Esophagus muscularis mucosa (tissue), 4 donors: Measurements from ENCODE around the gene FHL1. TPM values are rescaled to one million over a fixed set of nuclear protein-coding genes. Genes with fewer than 3 reads are reported as not detected.

ENCODE experiments used
- DNase-seq: peaks from one replicate; pipeline ENCODE4 v3.0.0-alpha.2; 2017; ENCODE audit errors: extremely low spot score
- H3K27ac ChIP-seq, 4 donors: fragments of 200-600 bp; sonication (generic); replicated peaks in 1 of 4; 1 replicate in 3 of 4; 2 replicates in 1 of 4; pipeline ENCODE4 v1.5.1; 2016 to 2019; ENCODE audit warnings: mild to moderate bottlenecking in 1 of 4
- H3K27me3 ChIP-seq, 4 donors: fragments of 200-600 bp; sonication (generic); one replicate each; pipeline versions ENCODE4 v1.5.1 to v1.6.0; 2016 to 2019
- H3K36me3 ChIP-seq, 4 donors: fragments of 200-600 bp; sonication (generic); one replicate each; pipeline ENCODE4 v1.5.1; 2016 to 2019
- H3K4me1 ChIP-seq, 4 donors: fragments of 200-600 bp; sonication (generic); one replicate each; pipeline ENCODE4 v1.5.1; 2016 to 2019
- H3K4me3 ChIP-seq, 4 donors: fragments of 200-600 bp; sonication (generic); 1 replicate in 2 of 4; 2 replicates in 2 of 4; pipeline ENCODE4 v1.5.1; 2016 to 2019; ENCODE audit warnings: mild to moderate bottlenecking in 4 of 4, moderate library complexity in 1 of 4
- H3K9me3 ChIP-seq, 4 donors: fragments of 200-600 bp; sonication (generic); 1 replicate in 3 of 4; 2 replicates in 1 of 4; pipeline ENCODE4 v1.5.1; 2016 to 2019
- CTCF ChIP-seq, 3 experiments: fragments of 200-600 bp in 2 of 3; fragments of 450-650 bp in 1 of 3; sonication (generic) in 2 of 3; IDR thresholded peaks; one replicate each; pipeline ENCODE4 v1.5.1; 2017 to 2019; ENCODE audit warnings: antibody characterized with exemption in 3 of 3, mild to moderate bottlenecking in 2 of 3, moderate library complexity in 1 of 3
- EP300 ChIP-seq: sonication (generic); formaldehyde crosslinking; IDR thresholded peaks from one replicate; pipeline ENCODE4 v1.6.1; 2017; ENCODE audit warnings: antibody characterized with exemption
- POLR2A ChIP-seq: fragments of 450-650 bp; IDR thresholded peaks from one replicate; pipeline ENCODE4 v1.6.1; 2017; ENCODE audit warnings: antibody characterized with exemption, moderate library complexity, mild to moderate bottlenecking, low read depth
- POLR2AphosphoS5 ChIP-seq, 2 donors: sonication (generic); formaldehyde crosslinking; IDR thresholded peaks; one replicate each; pipeline ENCODE4 v1.6.1; 2017; ENCODE audit warnings: antibody characterized with exemption in 2 of 2
- WGBS: methylation state at CpG from one replicate; pipeline ENCODE4 v1.1.5; 2018; 5-methylcytosine and 5-hydroxymethylcytosine counted together
- intact Hi-C: fragments of 100-400 bp; cut with DNase I; formaldehyde crosslinking; loops from one replicate; pipeline ENCODE4 v1.15.1; 2023
- total RNA-seq, 4 donors: library from RNA; depleted of rRNA; stranded (reverse); fragments of >200 nt; gene quantifications; one replicate each; pipeline versions ENCODE4 v1.1.0 to v1.2.1, GENCODE V29; 2016

FHL1 gene
- total RNA-seq, 4 donors from 2014 or later = 2,189 to 3,092 (median 2,823) TPM

DNA sequence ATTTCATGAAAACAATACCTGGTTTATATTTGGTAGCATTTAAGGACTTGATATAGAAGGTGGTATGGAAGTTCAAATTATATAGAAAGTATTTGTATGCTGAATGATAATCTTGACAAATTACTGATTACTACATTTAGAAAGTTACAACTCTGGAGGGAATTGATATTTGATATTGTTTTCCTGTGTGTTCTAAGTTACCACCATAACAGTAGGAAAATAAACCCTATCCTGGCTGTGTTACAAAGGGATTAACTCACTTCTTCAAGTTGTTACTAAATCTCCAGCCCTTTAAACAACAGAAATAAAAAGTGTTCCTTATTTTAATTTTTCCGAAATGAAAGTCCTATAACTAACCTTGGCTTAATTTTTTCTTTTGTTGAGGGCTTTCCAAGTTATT, 36.6 kb downstream of the FHL1 start:
- Histone ChIP-seq H3K4me1 (peaks cover 29 to 85% (median 66%) of the 10 kb centered on the region in 4 donors), H3K27ac (peak overlapping the region; percentile 84 to 99 (median 96)), H3K36me3 (no peaks in the 10 kb centered on the region), H3K27me3 (no peaks in the 10 kb centered on the region), H3K4me3 (peak overlapping the region in 3 of 4 donors; percentile 12 to 21 (median 19)), H3K9me3 (no peaks in the 10 kb centered on the region)
- TF ChIP-seq POLR2A = no peak
- TF ChIP-seq EP300 = no peak
- no peak for TF ChIP-seq CTCF (IDR thresholded peaks at IDR 0.05)
- TF ChIP-seq POLR2AphosphoS5 (IDR thresholded peaks at IDR 0.05) = no peak
- intact Hi-C loops = no loop called here
- DNase-seq = no peak
- 32% methylated on average over 1 of the region's 1 CpG for WGBS

DNA sequence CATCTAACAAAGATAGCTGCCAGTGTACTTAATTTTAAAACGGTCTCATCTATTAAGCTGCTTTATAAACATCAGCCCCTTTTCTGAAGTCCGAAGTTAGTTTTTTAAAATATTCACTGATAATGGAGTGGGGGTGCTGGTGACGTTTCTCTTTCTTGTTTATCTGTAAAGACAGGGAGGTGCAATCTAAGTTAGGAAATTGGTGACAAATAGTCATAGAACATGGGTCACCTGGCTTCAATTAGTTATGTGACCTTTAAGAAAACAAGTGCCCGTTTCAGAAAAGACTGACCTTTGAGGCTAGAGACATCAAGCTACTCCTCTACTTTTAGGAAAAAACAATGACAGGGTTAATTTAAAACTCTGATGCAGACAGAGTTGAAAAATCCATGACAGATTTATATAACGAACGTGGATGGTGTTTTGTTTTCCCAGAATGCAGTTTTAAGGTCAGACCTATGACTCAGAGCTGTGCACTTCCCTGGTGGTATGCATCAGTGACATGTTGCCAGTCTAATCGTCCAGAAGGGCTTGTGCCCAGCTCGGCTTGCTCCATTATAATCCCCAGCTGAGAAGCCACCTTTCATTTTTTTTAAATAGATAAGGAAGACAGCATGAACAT, 38.2 kb downstream of the FHL1 start:
- intact Hi-C loops = no loop called here
- Histone ChIP-seq H3K27ac (peak overlapping the region; percentile 84 to 99 (median 96)), H3K27me3 (no peaks in the 10 kb centered on the region), H3K9me3 (no peaks in the 10 kb centered on the region), H3K4me1 (peaks cover 43 to 86% (median 65%) of the 10 kb centered on the region in 4 donors), H3K36me3 (no peaks in the 10 kb centered on the region), H3K4me3 (peak overlapping the region in 3 of 4 donors; percentile 12 to 20 (median 17))
- 20% methylated on average over 8 of the region's 8 CpGs for WGBS
- TF ChIP-seq CTCF (IDR thresholded peaks at IDR 0.05) = no peak
- no peak for TF ChIP-seq POLR2A
- peak; percentile 22 for TF ChIP-seq EP300
- TF ChIP-seq POLR2AphosphoS5 (IDR thresholded peaks at IDR 0.05) = peak; percentile 56 to 80
- DNase-seq = no peak

GRCh38 chrX:136186023-136186413, 38.7 kb downstream of the FHL1 start:
- H3K4me3 ChIP-seq = peak overlapping the region in 3 of 4 donors; percentile 12 to 20 (median 17)
- DNase-seq = no peak
- WGBS = 38% methylated on average over 3 of the region's 3 CpGs
- intact Hi-C loops = no loop called here
- TF ChIP-seq POLR2A (no peak), CTCF (IDR thresholded peaks at IDR 0.05) (no peak), EP300 (no peak), POLR2AphosphoS5 (IDR thresholded peaks at IDR 0.05) (no peak)
- peak overlapping the region; percentile 84 to 99 (median 96) for H3K27ac ChIP-seq
- no peaks in the 10 kb centered on the region for H3K27me3 ChIP-seq
- no peaks in the 10 kb centered on the region for H3K36me3 ChIP-seq
- no peaks in the 10 kb centered on the region for H3K9me3 ChIP-seq
- peaks cover 48 to 86% (median 67%) of the 10 kb centered on the region in 4 donors for H3K4me1 ChIP-seq

DNA sequence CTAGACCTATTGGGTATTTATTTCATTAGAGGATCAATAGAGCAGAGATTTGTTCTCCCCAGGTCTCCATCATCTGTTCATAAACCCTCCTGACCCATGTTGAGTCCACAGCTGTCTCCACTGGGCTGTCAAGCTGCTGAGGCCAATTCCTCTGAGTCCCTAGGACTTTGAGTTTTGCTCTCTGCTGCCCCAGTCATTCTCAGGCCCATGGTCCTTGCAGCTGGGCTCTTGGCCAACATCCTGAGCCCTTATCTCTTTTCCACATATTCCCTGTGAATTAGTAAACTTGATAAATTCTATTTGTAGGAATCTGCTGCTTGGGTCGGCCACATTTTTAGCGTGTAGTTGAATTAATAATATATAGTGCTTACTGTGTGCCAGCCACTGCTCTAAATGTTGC, 41.9 kb downstream of the FHL1 start:
- no peak for DNase-seq
- H3K27ac ChIP-seq = peak overlapping the region; percentile 86 to 99 (median 96)
- no peak overlapping the region for H3K4me3 ChIP-seq
- no peaks in the 10 kb centered on the region for H3K9me3 ChIP-seq
- intact Hi-C loops = no loop called here
- WGBS = 73% methylated on average over 2 of the region's 2 CpGs
- no peak for TF ChIP-seq POLR2A
- TF ChIP-seq EP300 = no peak
- TF ChIP-seq CTCF (IDR thresholded peaks at IDR 0.05) = peak in 1 of 3 experiments; percentile 7
- no peak for TF ChIP-seq POLR2AphosphoS5 (IDR thresholded peaks at IDR 0.05)
- peaks cover 64 to 99% (median 77%) of the 10 kb centered on the region in 4 donors for H3K4me1 ChIP-seq
- no peaks in the 10 kb centered on the region for H3K27me3 ChIP-seq
- H3K36me3 ChIP-seq = no peaks in the 10 kb centered on the region
